Measurements from ENCODE around the gene MAN1A1.

DNA sequence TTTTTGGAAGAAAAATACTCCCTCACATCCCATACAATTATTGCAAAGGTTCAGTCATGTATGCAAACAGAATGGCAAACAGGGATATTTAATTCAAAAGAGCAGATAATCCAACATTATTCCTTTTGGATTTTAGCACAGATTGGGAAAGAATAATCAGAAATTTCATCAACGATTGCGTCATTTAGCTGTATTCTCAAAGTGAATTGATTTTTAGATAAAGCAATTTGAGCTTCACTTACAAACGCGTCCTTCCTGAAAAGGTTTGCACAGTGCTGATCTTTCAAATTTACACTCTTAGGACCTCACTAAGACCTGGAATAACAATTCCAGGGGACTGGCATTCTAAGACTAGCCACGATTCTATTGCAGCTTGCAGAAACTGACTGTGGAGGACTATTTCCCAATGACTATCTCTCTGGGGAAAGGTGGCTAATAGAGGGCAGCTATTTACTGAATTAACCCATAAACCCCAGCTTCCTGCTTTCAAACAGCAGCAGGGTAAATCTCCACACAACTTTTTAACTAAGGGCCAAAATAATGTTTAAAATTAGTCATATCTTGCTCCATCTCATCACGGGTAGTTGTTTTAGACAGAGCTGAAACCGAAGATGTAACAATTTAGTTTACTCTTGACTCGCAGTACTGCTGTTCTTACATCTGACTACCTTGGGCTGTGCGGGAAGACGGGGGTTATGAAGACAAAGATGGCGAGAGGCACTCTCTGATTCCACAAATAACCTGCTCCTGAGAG lies 139.9 kb downstream of the MAN1A1 start:
- TF ChIP-seq, protein P1, sequence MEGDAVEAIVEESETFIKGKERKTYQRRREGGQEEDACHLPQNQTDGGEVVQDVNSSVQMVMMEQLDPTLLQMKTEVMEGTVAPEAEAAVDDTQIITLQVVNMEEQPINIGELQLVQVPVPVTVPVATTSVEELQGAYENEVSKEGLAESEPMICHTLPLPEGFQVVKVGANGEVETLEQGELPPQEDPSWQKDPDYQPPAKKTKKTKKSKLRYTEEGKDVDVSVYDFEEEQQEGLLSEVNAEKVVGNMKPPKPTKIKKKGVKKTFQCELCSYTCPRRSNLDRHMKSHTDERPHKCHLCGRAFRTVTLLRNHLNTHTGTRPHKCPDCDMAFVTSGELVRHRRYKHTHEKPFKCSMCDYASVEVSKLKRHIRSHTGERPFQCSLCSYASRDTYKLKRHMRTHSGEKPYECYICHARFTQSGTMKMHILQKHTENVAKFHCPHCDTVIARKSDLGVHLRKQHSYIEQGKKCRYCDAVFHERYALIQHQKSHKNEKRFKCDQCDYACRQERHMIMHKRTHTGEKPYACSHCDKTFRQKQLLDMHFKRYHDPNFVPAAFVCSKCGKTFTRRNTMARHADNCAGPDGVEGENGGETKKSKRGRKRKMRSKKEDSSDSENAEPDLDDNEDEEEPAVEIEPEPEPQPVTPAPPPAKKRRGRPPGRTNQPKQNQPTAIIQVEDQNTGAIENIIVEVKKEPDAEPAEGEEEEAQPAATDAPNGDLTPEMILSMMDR (IDR thresholded peaks at IDR 0.05) = no peak
- TF ChIP-seq POLR2A (IDR thresholded peaks at IDR 0.05) = no peak

Measured in right lobe of liver (tissue), 4 donors.